Measurements from ENCODE around the gene ANKS1A.

DNA sequence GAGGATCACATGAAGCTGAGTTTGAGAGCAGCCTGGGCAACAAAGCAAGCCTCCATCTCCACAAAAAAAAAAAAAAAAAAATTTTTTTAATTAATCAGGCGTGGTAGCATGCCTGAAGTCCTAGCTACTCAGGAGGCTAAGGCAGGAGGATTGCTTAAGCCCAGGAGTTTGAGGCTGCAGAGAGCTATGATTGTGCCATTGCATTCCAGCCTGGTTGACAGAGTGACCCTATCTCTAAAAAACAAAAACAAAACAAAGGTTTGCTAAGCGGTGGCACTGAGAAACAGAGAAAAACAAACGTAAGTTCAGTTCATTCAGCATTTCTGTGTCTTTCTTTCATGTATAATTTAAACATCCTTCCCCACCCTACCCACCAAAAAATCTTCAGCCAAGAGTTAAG lies 78.4 kb downstream of the ANKS1A start:
- TF ChIP-seq, protein P1, sequence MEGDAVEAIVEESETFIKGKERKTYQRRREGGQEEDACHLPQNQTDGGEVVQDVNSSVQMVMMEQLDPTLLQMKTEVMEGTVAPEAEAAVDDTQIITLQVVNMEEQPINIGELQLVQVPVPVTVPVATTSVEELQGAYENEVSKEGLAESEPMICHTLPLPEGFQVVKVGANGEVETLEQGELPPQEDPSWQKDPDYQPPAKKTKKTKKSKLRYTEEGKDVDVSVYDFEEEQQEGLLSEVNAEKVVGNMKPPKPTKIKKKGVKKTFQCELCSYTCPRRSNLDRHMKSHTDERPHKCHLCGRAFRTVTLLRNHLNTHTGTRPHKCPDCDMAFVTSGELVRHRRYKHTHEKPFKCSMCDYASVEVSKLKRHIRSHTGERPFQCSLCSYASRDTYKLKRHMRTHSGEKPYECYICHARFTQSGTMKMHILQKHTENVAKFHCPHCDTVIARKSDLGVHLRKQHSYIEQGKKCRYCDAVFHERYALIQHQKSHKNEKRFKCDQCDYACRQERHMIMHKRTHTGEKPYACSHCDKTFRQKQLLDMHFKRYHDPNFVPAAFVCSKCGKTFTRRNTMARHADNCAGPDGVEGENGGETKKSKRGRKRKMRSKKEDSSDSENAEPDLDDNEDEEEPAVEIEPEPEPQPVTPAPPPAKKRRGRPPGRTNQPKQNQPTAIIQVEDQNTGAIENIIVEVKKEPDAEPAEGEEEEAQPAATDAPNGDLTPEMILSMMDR (IDR thresholded peaks at IDR 0.05) = no peak
- TF ChIP-seq POLR2A (IDR thresholded peaks at IDR 0.05) = no peak
